Measurements from ENCODE around the gene TTYH2. TPM values are rescaled to one million over a fixed set of nuclear protein-coding genes. Genes with fewer than 3 reads are reported as not detected.

The TTYH2 gene
- total and polyA plus RNA-seq, 2 donors (not counting 1 experiment from before 2014, with no cell fraction given), result 3.0 to 3.1 TPM

- no peak overlapping the region for H3K27ac ChIP-seq (ENCODE audit: low read length in 2 of 2)
- no peak overlapping the region for H3K9ac ChIP-seq (ENCODE audit: low read length)
- intact Hi-C loops (cut with micrococcal nuclease), result no loop called here
- H3K27ac Mint-ChIP-seq, result no peak overlapping the region
- H3K4me3 Mint-ChIP-seq, result no peak overlapping the region
- ATAC-seq (ENCODE audit: low read depth) (no peak), DNase-seq (no peak)
- H3K4me1 Mint-ChIP-seq, result no peaks in the 10 kb centered on the region
- 80% methylated on average over 15 of the region's 21 CpGs for WGBS (ENCODE audit: insufficient coverage)
- no peaks in the 10 kb centered on the region for H3K9me3 ChIP-seq (ENCODE audit: control extremely low read depth in 1 of 3, control insufficient read depth in 2 of 3, insufficient read depth in 1 of 3, low read length in 2 of 3)
- H3K4me1 ChIP-seq (ENCODE audit: control insufficient read depth in 2 of 2, insufficient read depth in 2 of 2, low read length in 2 of 2), result no peaks in the 10 kb centered on the region
- no peak overlapping the region for H3K4me3 ChIP-seq (ENCODE audit: control extremely low read depth in 1 of 5, extremely low read depth in 1 of 5, insufficient read depth in 1 of 5, low read depth in 2 of 5, low read length in 4 of 5)
- ChIA-PET POLR2A (no interaction called here), CTCF (no interaction called here)
- H3K27me3 ChIP-seq (replicated peaks in 1 of 4; ENCODE audit: control extremely low read depth in 1 of 4, control insufficient read depth in 3 of 4, insufficient read depth in 4 of 4, low read length in 3 of 4), result no peaks in the 10 kb centered on the region
- H2AFZ ChIP-seq (ENCODE audit: insufficient read depth, low read depth, low read length, poor library complexity, severe bottlenecking), result no peak overlapping the region
- TF ChIP-seq EZH2 (IDR thresholded peaks at IDR 0.05; ENCODE audit: borderline replicate concordance, insufficient read depth, low read depth, low read length, poor library complexity, severe bottlenecking) (no peak), CTCF (IDR thresholded peaks at IDR 0.05) (no peak)
- H3K4me2 ChIP-seq (replicated peaks; ENCODE audit: low read depth, low read length, poor library complexity, severe bottlenecking), result no peak overlapping the region
- H3K27me3 Mint-ChIP-seq, result no peaks in the 10 kb centered on the region
- H4K20me1 ChIP-seq (ENCODE audit: control insufficient read depth, insufficient read depth, low read length, poor library complexity, severe bottlenecking), result no peaks in the 10 kb centered on the region
- H3K9me3 Mint-ChIP-seq (ENCODE audit: insufficient read depth), result no peaks in the 10 kb centered on the region
- no peaks in the 10 kb centered on the region for H3K79me2 ChIP-seq (ENCODE audit: control insufficient read depth, insufficient read depth, low read length)
- no peaks in the 10 kb centered on the region for H3K36me3 ChIP-seq (replicated peaks in 1 of 2; ENCODE audit: control extremely low read depth in 1 of 2, control insufficient read depth in 1 of 2, extremely low read depth in 1 of 2, insufficient read depth in 2 of 2, low read length in 1 of 2)
Measured at GRCh38 chr17:74259667-74260524, 46.5 kb downstream of the TTYH2 start.

GRCh38 chr17:74260525-74260850 is 47.1 kb downstream of the TTYH2 start:
- H3K79me2 ChIP-seq (ENCODE audit: control insufficient read depth, insufficient read depth, low read length), result no peaks in the 10 kb centered on the region
- CTCF ChIA-PET, result no interaction called here
- no peaks in the 10 kb centered on the region for H4K20me1 ChIP-seq (ENCODE audit: control insufficient read depth, insufficient read depth, low read length, poor library complexity, severe bottlenecking)
- no peaks in the 10 kb centered on the region for H3K9me3 ChIP-seq (ENCODE audit: control extremely low read depth in 1 of 3, control insufficient read depth in 2 of 3, insufficient read depth in 1 of 3, low read length in 2 of 3)
- no peak overlapping the region for H3K4me2 ChIP-seq (replicated peaks; ENCODE audit: low read depth, low read length, poor library complexity, severe bottlenecking)
- DNase-seq (no peak), ATAC-seq (ENCODE audit: low read depth) (no peak)
- Mint-ChIP-seq H3K9me3 (ENCODE audit: insufficient read depth) (no peaks in the 10 kb centered on the region), H3K27me3 (no peaks in the 10 kb centered on the region), H3K4me1 (no peaks in the 10 kb centered on the region), H3K4me3 (no peak overlapping the region), H3K27ac (no peak overlapping the region)
- intact Hi-C loops (cut with micrococcal nuclease), result no loop called here
- H3K36me3 ChIP-seq (replicated peaks in 1 of 2; ENCODE audit: control extremely low read depth in 1 of 2, control insufficient read depth in 1 of 2, extremely low read depth in 1 of 2, insufficient read depth in 2 of 2, low read length in 1 of 2), result no peaks in the 10 kb centered on the region
- H3K9ac ChIP-seq (ENCODE audit: low read length), result no peak overlapping the region
- POLR2A ChIA-PET, result no interaction called here
- H2AFZ ChIP-seq (ENCODE audit: insufficient read depth, low read depth, low read length, poor library complexity, severe bottlenecking), result no peak overlapping the region
- WGBS (ENCODE audit: insufficient coverage), result 90% methylated on average over 5 of the region's 6 CpGs
- H3K27ac ChIP-seq (ENCODE audit: low read length in 2 of 2), result no peak overlapping the region
- TF ChIP-seq EZH2 (IDR thresholded peaks at IDR 0.05; ENCODE audit: borderline replicate concordance, insufficient read depth, low read depth, low read length, poor library complexity, severe bottlenecking), result no peak
- TF ChIP-seq CTCF (IDR thresholded peaks at IDR 0.05), result no peak
- no peaks in the 10 kb centered on the region for H3K27me3 ChIP-seq (replicated peaks in 1 of 4; ENCODE audit: control extremely low read depth in 1 of 4, control insufficient read depth in 3 of 4, insufficient read depth in 4 of 4, low read length in 3 of 4)
- H3K4me3 ChIP-seq (ENCODE audit: control extremely low read depth in 1 of 5, extremely low read depth in 1 of 5, insufficient read depth in 1 of 5, low read depth in 2 of 5, low read length in 4 of 5), result no peak overlapping the region
- H3K4me1 ChIP-seq (ENCODE audit: control insufficient read depth in 2 of 2, insufficient read depth in 2 of 2, low read length in 2 of 2), result no peaks in the 10 kb centered on the region
